ENCODE results near the gene P2RX1.

DNA sequence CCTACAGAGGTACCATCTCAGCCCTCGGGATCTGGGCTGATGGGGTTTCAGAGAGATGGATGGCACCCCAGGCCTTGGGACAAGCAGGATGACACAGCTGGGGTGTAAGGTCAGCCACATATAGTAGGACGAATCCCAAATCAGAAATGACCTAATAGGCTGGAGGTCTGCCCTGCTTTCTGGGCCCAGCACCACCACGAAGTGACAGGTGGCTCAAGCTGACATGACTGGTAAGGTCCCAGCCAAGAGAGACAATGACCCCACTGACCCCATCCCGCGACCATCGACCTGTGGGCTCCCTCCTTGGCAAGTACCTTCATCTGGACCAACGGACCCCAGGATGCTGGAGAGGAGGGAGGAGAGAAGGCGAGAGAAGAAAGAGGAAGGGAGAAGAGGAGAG is 39.0 kb downstream of the P2RX1 start:
- no peak for TF ChIP-seq FOXK2 (IDR thresholded peaks at IDR 0.05)
- no peak for TF ChIP-seq FOXA1 (IDR thresholded peaks at IDR 0.05)
- TF ChIP-seq SUZ12 (IDR thresholded peaks at IDR 0.05), result no peak
- TF ChIP-seq ARNT (IDR thresholded peaks at IDR 0.05), result no peak
- TF ChIP-seq TARDBP (IDR thresholded peaks at IDR 0.05), result no peak
- no peak for TF ChIP-seq BHLHE40 (IDR thresholded peaks at IDR 0.05; ENCODE audit: borderline replicate concordance)
- no peak for TF ChIP-seq HDGF (IDR thresholded peaks at IDR 0.05; ENCODE audit: borderline replicate concordance)
- no peak for TF ChIP-seq SP1 (IDR thresholded peaks at IDR 0.05)
- TF ChIP-seq FOXM1 (IDR thresholded peaks at IDR 0.05; ENCODE audit: borderline replicate concordance), result no peak
- no peak for TF ChIP-seq ZNF384 (IDR thresholded peaks at IDR 0.05)

Data from HEK293T (cell line).